ENCODE data around the gene PALLD. TPM values are rescaled to one million over a fixed set of nuclear protein-coding genes. Genes with fewer than 3 reads are reported as not detected.

Gene PALLD
- total RNA-seq, 1 experiment from 2014 or later = 166 TPM

- intact Hi-C loops (cut with micrococcal nuclease) = no loop called here
- BruUV-seq (replicated peaks) = no TSS peak
- Histone ChIP-seq H3K4me2 (ENCODE audit: low read length) (peak overlapping the region; percentile 96; the same call in 1 of the 2 replicates), H3K79me2 (ENCODE audit: insufficient read depth, low read length) (peaks cover 73% of the 10 kb centered on the region), H2AFZ (ENCODE audit: low read depth, low read length, poor library complexity, severe bottlenecking) (no peak overlapping the region), H3K9me2 (ENCODE audit: insufficient read depth) (no peaks in the 10 kb centered on the region), H3K4me1 (ENCODE audit: control insufficient read depth in 1 of 2, insufficient read depth in 2 of 2, low read length in 2 of 2) (peaks cover 88 to 98% of the 10 kb centered on the region in 2 experiments), H4K20me1 (ENCODE audit: insufficient read depth) (no peaks in the 10 kb centered on the region), H3K9ac (ENCODE audit: low read length) (no peak overlapping the region; the same call in 1 of the 2 replicates), H3K4me3 (replicated peaks in 1 of 2; ENCODE audit: low read depth in 1 of 2, low read length in 2 of 2) (no peak overlapping the region), H3K27me3 (ENCODE audit: insufficient read depth, low read length) (no peaks in the 10 kb centered on the region), H3K36me3 (ENCODE audit: control insufficient read depth in 1 of 2, insufficient read depth in 2 of 2, low read length in 2 of 2) (no peaks in the 10 kb centered on the region), H3K9me3 (ENCODE audit: control insufficient read depth in 1 of 2, insufficient read depth in 1 of 2, low read depth in 1 of 2, low read length in 2 of 2) (no peaks in the 10 kb centered on the region), H3K27ac (ENCODE audit: low read depth, low read length) (peak overlapping the region; percentile 94)
- ChIA-PET POLR2A (no interaction called here), CTCF (no interaction called here), RAD21 (ENCODE audit: low non-redundant PET in 1 of 2, low total read pairs in 2 of 2, uncharacterized antibody in 2 of 2, unreplicated experiment in 2 of 2) (interaction anchor here in 1 of 2 experiments (0.7 kb wide), 1 partner anchor 129 kb away, joined by 5 read pairs; no protein-coding TSS in a partner anchor)
- DNase-seq (ENCODE audit: low read depth, low spot score) = no peak
- ATAC-seq = no peak
- TF ChIP-seq REST (IDR thresholded peaks at IDR 0.05; ENCODE audit: low read depth) = no peak
- no peak for TF ChIP-seq JUND (IDR thresholded peaks at IDR 0.05)
- TF ChIP-seq EGR1 (IDR thresholded peaks at IDR 0.05; ENCODE audit: low read depth) = no peak
- no peak for TF ChIP-seq POLR2AphosphoS5 (IDR thresholded peaks at IDR 0.05; ENCODE audit: low read depth, low read length)
- no peak for TF ChIP-seq POLR2A (IDR thresholded peaks at IDR 0.05; ENCODE audit: borderline replicate concordance, extremely low read depth, insufficient read depth, insufficient read length)
- no peak for TF ChIP-seq SP1 (IDR thresholded peaks at IDR 0.05; ENCODE audit: low read depth)
- TF ChIP-seq EZH2 (IDR thresholded peaks at IDR 0.05) = no peak
- TF ChIP-seq ZNF274 (IDR thresholded peaks at IDR 0.05; ENCODE audit: low read depth, low read length) = no peak
- no peak for TF ChIP-seq TCF7L2 (IDR thresholded peaks at IDR 0.05; ENCODE audit: borderline replicate concordance, extremely low read depth, insufficient read depth, insufficient read length)
- no peak for TF ChIP-seq CEBPB (IDR thresholded peaks at IDR 0.05; ENCODE audit: low read depth)
- no peak for TF ChIP-seq ATF3 (IDR thresholded peaks at IDR 0.05)
- no peak for TF ChIP-seq CBX3 (IDR thresholded peaks at IDR 0.05; ENCODE audit: low read depth)
- TF ChIP-seq EZH2phosphoT487 (IDR thresholded peaks at IDR 0.05; ENCODE audit: borderline replicate concordance) = no peak
- TF ChIP-seq RAD21 (IDR thresholded peaks at IDR 0.05; ENCODE audit: low read depth) = no peak
- no peak for TF ChIP-seq SIN3A (IDR thresholded peaks at IDR 0.05; ENCODE audit: low read depth)
- no peak for TF ChIP-seq CTCF (IDR thresholded peaks at IDR 0.05 in 2 of 3, conservative IDR thresholded peaks at IDR 0.05 in 1 of 3; ENCODE audit: borderline replicate concordance in 1 of 3, insufficient read depth in 1 of 3, low read depth in 2 of 3, low read length in 2 of 3)
These were observed 141.3 kb downstream of the PALLD start for GRCh38 chr4:168637872-168638756.
